GM23338 (cell line): ENCODE results near the gene SMCO2. TPM values are rescaled to one million over a fixed set of nuclear protein-coding genes. Genes with fewer than 3 reads are reported as not detected.

Experiments
- ATAC-seq: fragments of 200-7000 bp; cut with Tn5 transposase; 3 replicates; pipeline ENCODE4 v1.9.1; 2020
- DNase-seq: peaks from one replicate; pipeline ENCODE4 v3.0.0-alpha.2; 2015; ENCODE audit warnings: low spot score
- H2AFZ ChIP-seq: fragments of 200-600 bp; sonication (generic); 2 replicates; pipeline ENCODE4 v1.8.0; 2016; ENCODE audit warnings: antibody characterized with exemption, mild to moderate bottlenecking, moderate library complexity
- H3F3A ChIP-seq: fragments of 200-600 bp; sonication (generic); replicated peaks from 2 replicates; pipeline ENCODE4 v1.8.0; 2017; ENCODE audit warnings: antibody characterized with exemption, mixed run types, low read depth
- H3K27ac ChIP-seq: fragments of 200-600 bp; sonication (generic); 2 replicates; pipeline ENCODE4 v1.6.1; 2016; ENCODE audit warnings: low read depth
- H3K27me3 ChIP-seq: fragments of 200-600 bp; sonication (generic); 2 replicates; pipeline ENCODE4 v1.8.0; 2016; ENCODE audit warnings: mild to moderate bottlenecking, mixed run types, moderate library complexity; ENCODE audit not compliant: insufficient read depth
- H3K36me3 ChIP-seq: fragments of 200-600 bp; sonication (generic); 2 replicates; pipeline ENCODE4 v1.8.0; 2016; ENCODE audit warnings: mild to moderate bottlenecking; ENCODE audit not compliant: insufficient read depth
- H3K4me1 ChIP-seq: fragments of 200-600 bp; sonication (generic); 2 replicates; pipeline ENCODE4 v1.8.0; 2016; ENCODE audit warnings: mild to moderate bottlenecking, moderate library complexity; ENCODE audit not compliant: insufficient read depth
- H3K4me2 ChIP-seq: fragments of 200-600 bp; sonication (generic); 2 replicates; pipeline ENCODE4 v1.7.1; 2017; ENCODE audit warnings: mixed run types
- H3K4me3 ChIP-seq: fragments of 200-600 bp; sonication (generic); 2 replicates; pipeline ENCODE4 v1.6.1; 2016; ENCODE audit warnings: mixed run types
- H3K79me2 ChIP-seq: fragments of 200-600 bp; sonication (generic); replicated peaks from 2 replicates; pipeline ENCODE4 v1.8.0; 2017; ENCODE audit warnings: mild to moderate bottlenecking; ENCODE audit not compliant: insufficient read depth
- H3K9me2 ChIP-seq: fragments of 200-600 bp; sonication (generic); 2 replicates; pipeline ENCODE4 v1.8.0; 2017; ENCODE audit not compliant: insufficient read depth
- H4K20me1 ChIP-seq: fragments of 200-600 bp; sonication (generic); replicated peaks from 2 replicates; pipeline ENCODE4 v1.8.0; 2017; ENCODE audit warnings: mild to moderate bottlenecking; ENCODE audit not compliant: insufficient read depth
- H3K27ac Mint-ChIP-seq: 2 replicates; pipeline ENCODE4 v1.8.0; 2020; ENCODE audit warnings: inconsistent platforms, mild to moderate bottlenecking, moderate library complexity, mixed read lengths
- H3K27me3 Mint-ChIP-seq: 3 replicates; pipeline ENCODE4 v1.8.0; 2022; ENCODE audit warnings: low read depth, mild to moderate bottlenecking, moderate library complexity, mixed read lengths, inconsistent platforms; ENCODE audit not compliant: insufficient read depth, poor library complexity
- H3K36me3 Mint-ChIP-seq: 3 replicates; pipeline ENCODE4 v1.8.0; 2021; ENCODE audit warnings: low read depth, mild to moderate bottlenecking, inconsistent platforms, moderate library complexity, mixed read lengths
- H3K4me1 Mint-ChIP-seq: 3 replicates; pipeline ENCODE4 v1.8.0; 2020; ENCODE audit warnings: mild to moderate bottlenecking, inconsistent platforms, mixed read lengths
- H3K4me3 Mint-ChIP-seq: 3 replicates; pipeline ENCODE4 v1.8.0; 2021; ENCODE audit warnings: moderate library complexity, mild to moderate bottlenecking, inconsistent platforms, mixed read lengths
- H3K9me3 Mint-ChIP-seq: 3 replicates; pipeline ENCODE4 v1.8.0; 2020; ENCODE audit warnings: moderate library complexity, mild to moderate bottlenecking, inconsistent platforms, mixed read lengths
- CREB1 ChIP-seq: fragments of 250-450 bp; sonication (Bioruptor Pico); IDR thresholded peaks from 2 replicates; pipeline ENCODE4 v1.5.0; 2020; ENCODE audit warnings: low read depth, mild to moderate bottlenecking, moderate library complexity
- EZH2 ChIP-seq: fragments of 200-600 bp; sonication (generic); IDR thresholded peaks from one replicate; pipeline ENCODE4 v1.8.0; 2017; ENCODE audit warnings: antibody characterized with exemption, mild to moderate bottlenecking, low read depth; ENCODE audit not compliant: unreplicated experiment
- EZH2phosphoT487 ChIP-seq: fragments of 200-600 bp; sonication (generic); IDR thresholded peaks from one replicate; pipeline ENCODE4 v1.8.1; 2018; ENCODE audit warnings: antibody characterized with exemption; ENCODE audit not compliant: unreplicated experiment
- JUNB ChIP-seq: IDR thresholded peaks from one replicate; pipeline ENCODE4 v1.6.1; 2016; ENCODE audit warnings: antibody characterized with exemption; ENCODE audit not compliant: unreplicated experiment
- NANOG ChIP-seq: IDR thresholded peaks from 2 replicates; pipeline ENCODE4 v1.6.1; 2016; ENCODE audit warnings: antibody characterized with exemption, borderline replicate concordance
- STAT1 ChIP-seq: IDR thresholded peaks from one replicate; pipeline ENCODE4 v1.6.1; 2016; ENCODE audit warnings: antibody characterized with exemption; ENCODE audit not compliant: unreplicated experiment
- ZNF114 ChIP-seq: fragments of 250-450 bp; sonication (Bioruptor Pico); IDR thresholded peaks from 2 replicates; pipeline ENCODE4 v1.5.0; 2020; ENCODE audit warnings: mild to moderate bottlenecking, moderate library complexity
- polyA plus RNA-seq: library from polyadenylated mRNA; unstranded; fragments of >200 nt; fragmentation: Nextera tagmentation; extraction: Ambion mirVana; gene quantifications from 2 replicates; pipeline ENCODE4 v1.2.1, GENCODE V29; 2016
- total RNA-seq: library from RNA; depleted of rRNA; stranded (reverse); fragments of >200 nt; shearing (Covaris generic); gene quantifications from 2 replicates; pipeline ENCODE4 v1.2.3, GENCODE V29; 2014
- TF ChIP-seq, protein P1 (sequence below), 2 experiments: fragments of 200-600 bp in 1 of 2; sonication (generic) in 1 of 2; conservative IDR thresholded peaks; 2 replicates each; pipeline versions ENCODE4 v1.5.1 to v1.6.1; 2016 to 2017; ENCODE audit warnings: antibody characterized with exemption in 2 of 2, low read depth in 2 of 2, mild to moderate bottlenecking in 2 of 2, moderate library complexity in 1 of 2
- TF ChIP-seq, protein P2 (sequence below): IDR thresholded peaks from 2 replicates; pipeline ENCODE4 v1.6.1; 2016; ENCODE audit warnings: antibody characterized with exemption
- TF ChIP-seq, protein P3 (sequence below): fragments of 250-450 bp; sonication (Bioruptor Pico); IDR thresholded peaks from 2 replicates; pipeline ENCODE4 v1.5.0; 2020; ENCODE audit warnings: mild to moderate bottlenecking, moderate library complexity
- TF ChIP-seq, protein P4 (sequence below): IDR thresholded peaks from one replicate; pipeline ENCODE4 v1.6.1; 2018; ENCODE audit warnings: antibody characterized with exemption; ENCODE audit not compliant: unreplicated experiment

SMCO2 gene
- total and polyA plus RNA-seq, 2 experiments from 2014 or later, result 0.86 TPM; not detected in 1

DNA sequence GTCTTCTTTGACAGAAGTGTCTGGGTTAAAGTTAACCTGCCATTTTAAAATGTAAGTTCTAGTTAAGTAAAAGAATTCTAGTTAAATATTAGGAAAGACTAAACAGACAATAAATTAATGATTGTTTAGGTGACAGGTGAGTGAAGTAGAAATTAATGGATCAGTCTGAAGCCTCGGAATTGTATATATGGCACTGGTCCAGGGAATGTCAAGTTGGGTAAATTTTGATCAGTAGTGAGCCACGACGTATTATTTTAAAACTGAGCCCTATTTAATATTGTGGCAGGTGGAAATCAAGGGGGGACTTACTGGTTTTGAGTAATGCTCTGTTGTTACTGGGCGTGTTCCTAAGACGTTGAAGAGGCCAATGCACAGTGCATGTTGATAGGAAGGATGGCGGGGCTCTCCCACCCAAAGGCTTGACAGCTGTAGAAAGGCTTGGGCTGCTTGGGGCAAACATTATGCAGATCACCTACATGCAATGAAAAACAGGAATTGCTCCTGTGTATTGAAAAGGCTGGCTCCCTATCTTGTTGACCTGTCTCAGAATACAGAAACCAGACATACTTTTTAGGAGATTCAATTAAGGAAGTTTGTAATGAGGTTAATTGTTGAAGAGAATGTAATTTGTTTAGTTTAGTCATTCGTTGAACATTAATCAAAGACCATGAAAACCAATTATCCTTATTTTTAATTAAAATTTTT, 71.6 kb downstream of the SMCO2 start (continued):
- TF ChIP-seq EZH2 (no peak), JUNB (no peak), EZH2phosphoT487 (no peak), CREB1 (CRISPR knock-in tag) (no peak)
- TF ChIP-seq, protein P1, sequence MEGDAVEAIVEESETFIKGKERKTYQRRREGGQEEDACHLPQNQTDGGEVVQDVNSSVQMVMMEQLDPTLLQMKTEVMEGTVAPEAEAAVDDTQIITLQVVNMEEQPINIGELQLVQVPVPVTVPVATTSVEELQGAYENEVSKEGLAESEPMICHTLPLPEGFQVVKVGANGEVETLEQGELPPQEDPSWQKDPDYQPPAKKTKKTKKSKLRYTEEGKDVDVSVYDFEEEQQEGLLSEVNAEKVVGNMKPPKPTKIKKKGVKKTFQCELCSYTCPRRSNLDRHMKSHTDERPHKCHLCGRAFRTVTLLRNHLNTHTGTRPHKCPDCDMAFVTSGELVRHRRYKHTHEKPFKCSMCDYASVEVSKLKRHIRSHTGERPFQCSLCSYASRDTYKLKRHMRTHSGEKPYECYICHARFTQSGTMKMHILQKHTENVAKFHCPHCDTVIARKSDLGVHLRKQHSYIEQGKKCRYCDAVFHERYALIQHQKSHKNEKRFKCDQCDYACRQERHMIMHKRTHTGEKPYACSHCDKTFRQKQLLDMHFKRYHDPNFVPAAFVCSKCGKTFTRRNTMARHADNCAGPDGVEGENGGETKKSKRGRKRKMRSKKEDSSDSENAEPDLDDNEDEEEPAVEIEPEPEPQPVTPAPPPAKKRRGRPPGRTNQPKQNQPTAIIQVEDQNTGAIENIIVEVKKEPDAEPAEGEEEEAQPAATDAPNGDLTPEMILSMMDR (conservative IDR thresholded peaks at IDR 0.05; ENCODE audit: low read depth in 2 of 2), result no peak

DNA sequence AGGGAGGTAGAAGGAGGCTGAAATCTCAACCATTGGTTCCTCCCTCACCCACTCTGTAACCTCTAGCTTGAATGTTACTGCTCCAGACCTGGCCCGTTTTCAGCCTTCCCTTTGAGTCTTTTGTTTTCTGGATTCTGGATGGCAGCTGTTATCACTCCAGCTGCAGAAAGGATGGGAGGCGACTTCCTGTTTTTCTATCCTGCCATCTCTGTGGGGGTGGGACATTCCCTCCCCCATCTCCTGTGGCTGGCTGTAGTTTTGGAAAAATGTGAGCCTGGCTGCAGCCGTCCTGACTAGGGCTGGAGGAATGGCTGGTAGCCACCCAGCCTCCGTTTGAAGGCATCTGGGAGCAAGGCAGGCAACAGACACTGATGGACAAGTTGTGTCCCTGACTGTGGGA, 74.5 kb downstream of the SMCO2 start:
- H2AFZ ChIP-seq, result no peak overlapping the region
- TF ChIP-seq, protein P2, sequence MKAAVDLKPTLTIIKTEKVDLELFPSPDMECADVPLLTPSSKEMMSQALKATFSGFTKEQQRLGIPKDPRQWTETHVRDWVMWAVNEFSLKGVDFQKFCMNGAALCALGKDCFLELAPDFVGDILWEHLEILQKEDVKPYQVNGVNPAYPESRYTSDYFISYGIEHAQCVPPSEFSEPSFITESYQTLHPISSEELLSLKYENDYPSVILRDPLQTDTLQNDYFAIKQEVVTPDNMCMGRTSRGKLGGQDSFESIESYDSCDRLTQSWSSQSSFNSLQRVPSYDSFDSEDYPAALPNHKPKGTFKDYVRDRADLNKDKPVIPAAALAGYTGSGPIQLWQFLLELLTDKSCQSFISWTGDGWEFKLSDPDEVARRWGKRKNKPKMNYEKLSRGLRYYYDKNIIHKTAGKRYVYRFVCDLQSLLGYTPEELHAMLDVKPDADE, result no peak
- no peak for TF ChIP-seq STAT1
- TF ChIP-seq ZNF114, result no peak
- no peak for TF ChIP-seq EZH2phosphoT487
- TF ChIP-seq JUNB, result no peak
- no peak for TF ChIP-seq NANOG
- TF ChIP-seq, protein P3, sequence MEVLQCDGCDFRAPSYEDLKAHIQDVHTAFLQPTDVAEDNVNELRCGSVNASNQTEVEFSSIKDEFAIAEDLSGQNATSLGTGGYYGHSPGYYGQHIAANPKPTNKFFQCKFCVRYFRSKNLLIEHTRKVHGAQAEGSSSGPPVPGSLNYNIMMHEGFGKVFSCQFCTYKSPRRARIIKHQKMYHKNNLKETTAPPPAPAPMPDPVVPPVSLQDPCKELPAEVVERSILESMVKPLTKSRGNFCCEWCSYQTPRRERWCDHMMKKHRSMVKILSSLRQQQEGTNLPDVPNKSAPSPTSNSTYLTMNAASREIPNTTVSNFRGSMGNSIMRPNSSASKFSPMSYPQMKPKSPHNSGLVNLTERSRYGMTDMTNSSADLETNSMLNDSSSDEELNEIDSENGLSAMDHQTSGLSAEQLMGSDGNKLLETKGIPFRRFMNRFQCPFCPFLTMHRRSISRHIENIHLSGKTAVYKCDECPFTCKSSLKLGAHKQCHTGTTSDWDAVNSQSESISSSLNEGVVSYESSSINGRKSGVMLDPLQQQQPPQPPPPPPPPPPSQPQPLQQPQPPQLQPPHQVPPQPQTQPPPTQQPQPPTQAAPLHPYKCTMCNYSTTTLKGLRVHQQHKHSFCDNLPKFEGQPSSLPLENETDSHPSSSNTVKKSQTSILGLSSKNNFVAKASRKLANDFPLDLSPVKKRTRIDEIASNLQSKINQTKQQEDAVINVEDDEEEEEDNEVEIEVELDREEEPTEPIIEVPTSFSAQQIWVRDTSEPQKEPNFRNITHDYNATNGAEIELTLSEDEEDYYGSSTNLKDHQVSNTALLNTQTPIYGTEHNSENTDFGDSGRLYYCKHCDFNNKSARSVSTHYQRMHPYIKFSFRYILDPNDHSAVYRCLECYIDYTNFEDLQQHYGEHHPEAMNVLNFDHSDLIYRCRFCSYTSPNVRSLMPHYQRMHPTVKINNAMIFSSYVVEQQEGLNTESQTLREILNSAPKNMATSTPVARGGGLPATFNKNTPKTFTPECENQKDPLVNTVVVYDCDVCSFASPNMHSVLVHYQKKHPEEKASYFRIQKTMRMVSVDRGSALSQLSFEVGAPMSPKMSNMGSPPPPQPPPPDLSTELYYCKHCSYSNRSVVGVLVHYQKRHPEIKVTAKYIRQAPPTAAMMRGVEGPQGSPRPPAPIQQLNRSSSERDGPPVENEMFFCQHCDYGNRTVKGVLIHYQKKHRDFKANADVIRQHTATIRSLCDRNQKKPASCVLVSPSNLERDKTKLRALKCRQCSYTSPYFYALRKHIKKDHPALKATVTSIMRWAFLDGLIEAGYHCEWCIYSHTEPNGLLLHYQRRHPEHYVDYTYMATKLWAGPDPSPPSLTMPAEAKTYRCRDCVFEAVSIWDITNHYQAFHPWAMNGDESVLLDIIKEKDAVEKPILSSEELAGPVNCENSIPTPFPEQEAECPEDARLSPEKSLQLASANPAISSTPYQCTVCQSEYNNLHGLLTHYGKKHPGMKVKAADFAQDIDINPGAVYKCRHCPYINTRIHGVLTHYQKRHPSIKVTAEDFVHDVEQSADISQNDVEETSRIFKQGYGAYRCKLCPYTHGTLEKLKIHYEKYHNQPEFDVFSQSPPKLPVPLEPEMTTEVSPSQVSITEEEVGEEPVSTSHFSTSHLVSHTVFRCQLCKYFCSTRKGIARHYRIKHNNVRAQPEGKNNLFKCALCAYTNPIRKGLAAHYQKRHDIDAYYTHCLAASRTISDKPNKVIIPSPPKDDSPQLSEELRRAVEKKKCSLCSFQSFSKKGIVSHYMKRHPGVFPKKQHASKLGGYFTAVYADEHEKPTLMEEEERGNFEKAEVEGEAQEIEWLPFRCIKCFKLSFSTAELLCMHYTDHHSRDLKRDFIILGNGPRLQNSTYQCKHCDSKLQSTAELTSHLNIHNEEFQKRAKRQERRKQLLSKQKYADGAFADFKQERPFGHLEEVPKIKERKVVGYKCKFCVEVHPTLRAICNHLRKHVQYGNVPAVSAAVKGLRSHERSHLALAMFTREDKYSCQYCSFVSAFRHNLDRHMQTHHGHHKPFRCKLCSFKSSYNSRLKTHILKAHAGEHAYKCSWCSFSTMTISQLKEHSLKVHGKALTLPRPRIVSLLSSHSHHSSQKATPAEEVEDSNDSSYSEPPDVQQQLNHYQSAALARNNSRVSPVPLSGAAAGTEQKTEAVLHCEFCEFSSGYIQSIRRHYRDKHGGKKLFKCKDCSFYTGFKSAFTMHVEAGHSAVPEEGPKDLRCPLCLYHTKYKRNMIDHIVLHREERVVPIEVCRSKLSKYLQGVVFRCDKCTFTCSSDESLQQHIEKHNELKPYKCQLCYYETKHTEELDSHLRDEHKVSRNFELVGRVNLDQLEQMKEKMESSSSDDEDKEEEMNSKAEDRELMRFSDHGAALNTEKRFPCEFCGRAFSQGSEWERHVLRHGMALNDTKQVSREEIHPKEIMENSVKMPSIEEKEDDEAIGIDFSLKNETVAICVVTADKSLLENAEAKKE, result no peak
- TF ChIP-seq, protein P4, sequence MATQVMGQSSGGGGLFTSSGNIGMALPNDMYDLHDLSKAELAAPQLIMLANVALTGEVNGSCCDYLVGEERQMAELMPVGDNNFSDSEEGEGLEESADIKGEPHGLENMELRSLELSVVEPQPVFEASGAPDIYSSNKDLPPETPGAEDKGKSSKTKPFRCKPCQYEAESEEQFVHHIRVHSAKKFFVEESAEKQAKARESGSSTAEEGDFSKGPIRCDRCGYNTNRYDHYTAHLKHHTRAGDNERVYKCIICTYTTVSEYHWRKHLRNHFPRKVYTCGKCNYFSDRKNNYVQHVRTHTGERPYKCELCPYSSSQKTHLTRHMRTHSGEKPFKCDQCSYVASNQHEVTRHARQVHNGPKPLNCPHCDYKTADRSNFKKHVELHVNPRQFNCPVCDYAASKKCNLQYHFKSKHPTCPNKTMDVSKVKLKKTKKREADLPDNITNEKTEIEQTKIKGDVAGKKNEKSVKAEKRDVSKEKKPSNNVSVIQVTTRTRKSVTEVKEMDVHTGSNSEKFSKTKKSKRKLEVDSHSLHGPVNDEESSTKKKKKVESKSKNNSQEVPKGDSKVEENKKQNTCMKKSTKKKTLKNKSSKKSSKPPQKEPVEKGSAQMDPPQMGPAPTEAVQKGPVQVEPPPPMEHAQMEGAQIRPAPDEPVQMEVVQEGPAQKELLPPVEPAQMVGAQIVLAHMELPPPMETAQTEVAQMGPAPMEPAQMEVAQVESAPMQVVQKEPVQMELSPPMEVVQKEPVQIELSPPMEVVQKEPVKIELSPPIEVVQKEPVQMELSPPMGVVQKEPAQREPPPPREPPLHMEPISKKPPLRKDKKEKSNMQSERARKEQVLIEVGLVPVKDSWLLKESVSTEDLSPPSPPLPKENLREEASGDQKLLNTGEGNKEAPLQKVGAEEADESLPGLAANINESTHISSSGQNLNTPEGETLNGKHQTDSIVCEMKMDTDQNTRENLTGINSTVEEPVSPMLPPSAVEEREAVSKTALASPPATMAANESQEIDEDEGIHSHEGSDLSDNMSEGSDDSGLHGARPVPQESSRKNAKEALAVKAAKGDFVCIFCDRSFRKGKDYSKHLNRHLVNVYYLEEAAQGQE, result no peak

More for the DNA sequence above, 74.5 kb downstream of the SMCO2 start:
- Mint-ChIP-seq H3K36me3 (no peaks in the 10 kb centered on the region), H3K4me3 (peak overlapping the region; percentile 12; the same call in 1 of the 3 replicates), H3K4me1 (peaks cover 41% of the 10 kb centered on the region), H3K9me3 (no peaks in the 10 kb centered on the region), H3K27ac (no peak overlapping the region), H3K27me3 (peaks cover 4% of the 10 kb centered on the region)
- Histone ChIP-seq H4K20me1 (peaks cover 2% of the 10 kb centered on the region), H3K4me2 (peak overlapping the region; percentile 58), H3K4me3 (no peak overlapping the region), H3K4me1 (peaks cover 36% of the 10 kb centered on the region), H3F3A (no peaks in the 10 kb centered on the region), H3K9me2 (no peaks in the 10 kb centered on the region), H3K27me3 (peaks cover 4% of the 10 kb centered on the region), H3K27ac (peak overlapping the region; percentile 32; the same call in 1 of the 2 replicates), H3K36me3 (no peaks in the 10 kb centered on the region), H3K79me2 (peaks cover 9% of the 10 kb centered on the region)
- ATAC-seq, result no peak
- peak; percentile 66 for DNase-seq
